Urinary bladder (tissue), 4 donors: ENCODE results near the gene COQ8B. TPM values are rescaled to one million over a fixed set of nuclear protein-coding genes. Genes with fewer than 3 reads are reported as not detected.
A peak's percentile ranks its signal among the peaks of the same experiment; 100 is the strongest.

Experiments
- DNase-seq: peaks from one replicate; pipeline ENCODE4 v3.0.0-alpha.2; 2015; ENCODE audit errors: extremely low spot score
- H3K27ac ChIP-seq: one replicate; pipeline ENCODE4 v1.5.1; 2013; ENCODE audit warnings: low read depth, mild to moderate bottlenecking, moderate library complexity
- H3K36me3 ChIP-seq: one replicate; pipeline ENCODE4 v1.6.1; 2013; ENCODE audit warnings: mild to moderate bottlenecking, moderate library complexity; ENCODE audit not compliant: insufficient read depth
- H3K4me1 ChIP-seq: one replicate; pipeline ENCODE4 v1.6.1; 2013; ENCODE audit warnings: mild to moderate bottlenecking, moderate library complexity; ENCODE audit not compliant: insufficient read depth
- H3K4me3 ChIP-seq: one replicate; pipeline ENCODE4 v1.5.1; 2013; ENCODE audit warnings: low read depth, low read length
- WGBS: extraction: QIAGEN DNeasy Blood & Tissue Kit; methylation state at CpG from one replicate; pipeline ENCODE4 v1.1.7; 2013; 5-methylcytosine and 5-hydroxymethylcytosine counted together
- polyA plus RNA-seq: library from polyadenylated mRNA; stranded (reverse); fragments of 200-250 nt; gene quantifications from one replicate; pipeline ENCODE4 v1.2.3, GENCODE V29; 2013
- total RNA-seq: library from RNA; depleted of rRNA; stranded (reverse); fragments of >200 nt; gene quantifications from one replicate; pipeline ENCODE4 v1.2.3, GENCODE V29; 2014
- donor health status: healthy with polysubstance abuse.
- donor health status: healthy.

COQ8B gene
- total and polyA plus RNA-seq, 2 donors, result 24.4 to 51.6 TPM

- DNase-seq, result no peak
- Histone ChIP-seq H3K4me3 (peak overlapping the region; percentile 80), H3K4me1 (peaks cover 1% of the 10 kb centered on the region)
Observed at GRCh38 chr19:40717880-40718773, 1.4 kb upstream of the COQ8B start.

GRCh38 chr19:40717325-40717879, 716 bp upstream of the COQ8B start:
- peak overlapping the region; percentile 80 for H3K4me3 ChIP-seq
- peak overlapping the region; percentile 94 for H3K27ac ChIP-seq
- H3K4me1 ChIP-seq, result peaks cover 1% of the 10 kb centered on the region
- DNase-seq, result no peak
- no peaks in the 10 kb centered on the region for H3K36me3 ChIP-seq
- 2% methylated on average over 20 of the region's 20 CpGs for WGBS

More at GRCh38 chr19:40717880-40718773, 1.4 kb upstream of the COQ8B start:
- Histone ChIP-seq H3K27ac (peak overlapping the region; percentile 94), H3K36me3 (no peaks in the 10 kb centered on the region)
- 27% methylated on average over 20 of the region's 20 CpGs for WGBS

GRCh38 chr19:40716031-40716481, 630 bp downstream of the COQ8B start:
- WGBS, result 2% methylated on average over 8 of the region's 8 CpGs

GRCh38 chr19:40714441-40715299, 2.0 kb downstream of the COQ8B start:
- WGBS, result 2% methylated on average over 31 of the region's 31 CpGs
- H3K36me3 ChIP-seq, result no peaks in the 10 kb centered on the region
- peak overlapping the region; percentile 94 for H3K27ac ChIP-seq
- DNase-seq, result peak; percentile 93
- H3K4me1 ChIP-seq, result no peaks in the 10 kb centered on the region
- H3K4me3 ChIP-seq, result peak overlapping the region; percentile 52

More at GRCh38 chr19:40716031-40716481, 630 bp downstream of the COQ8B start:
- H3K4me1 ChIP-seq, result no peaks in the 10 kb centered on the region
- peak; percentile 55 for DNase-seq
- H3K36me3 ChIP-seq, result no peaks in the 10 kb centered on the region
- H3K27ac ChIP-seq, result peak overlapping the region; percentile 94
- H3K4me3 ChIP-seq, result peak overlapping the region; percentile 80

GRCh38 chr19:40713939-40714338, 2.7 kb downstream of the COQ8B start:
- Histone ChIP-seq H3K4me1 (no peaks in the 10 kb centered on the region), H3K27ac (no peak overlapping the region), H3K4me3 (no peak overlapping the region), H3K36me3 (no peaks in the 10 kb centered on the region)
- 83% methylated on average over 11 of the region's 11 CpGs for WGBS
- no peak for DNase-seq

GRCh38 chr19:40709817-40710216, 6.9 kb downstream of the COQ8B start:
- no peak overlapping the region for H3K4me3 ChIP-seq
- WGBS, result 93% methylated on average over 5 of the region's 5 CpGs
- H3K4me1 ChIP-seq, result no peaks in the 10 kb centered on the region
- H3K36me3 ChIP-seq, result no peaks in the 10 kb centered on the region
- no peak overlapping the region for H3K27ac ChIP-seq
- no peak for DNase-seq

DNA sequence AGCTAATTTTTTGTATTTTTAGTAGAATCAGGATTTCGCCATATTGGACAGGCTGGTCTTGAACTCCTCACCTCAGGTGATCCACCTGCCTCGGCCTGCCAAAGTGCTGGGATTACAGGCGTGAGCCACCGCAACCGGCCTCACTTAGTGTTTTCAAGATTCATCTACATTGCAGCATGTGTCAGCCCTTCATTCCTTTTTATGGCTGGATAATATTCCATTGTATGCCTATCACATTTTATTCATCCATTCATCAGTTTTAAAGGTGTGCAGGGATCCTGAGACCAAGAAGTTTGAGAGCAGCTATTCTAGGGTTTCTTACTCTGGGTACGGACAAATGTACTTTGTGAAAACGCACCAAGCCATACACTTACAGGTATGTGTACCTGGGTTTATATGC, 9.1 kb downstream of the COQ8B start:
- Histone ChIP-seq H3K4me3 (no peak overlapping the region), H3K4me1 (no peaks in the 10 kb centered on the region), H3K36me3 (no peaks in the 10 kb centered on the region), H3K27ac (no peak overlapping the region)
- no peak for DNase-seq
- 95% methylated on average over 7 of the region's 7 CpGs for WGBS

DNA sequence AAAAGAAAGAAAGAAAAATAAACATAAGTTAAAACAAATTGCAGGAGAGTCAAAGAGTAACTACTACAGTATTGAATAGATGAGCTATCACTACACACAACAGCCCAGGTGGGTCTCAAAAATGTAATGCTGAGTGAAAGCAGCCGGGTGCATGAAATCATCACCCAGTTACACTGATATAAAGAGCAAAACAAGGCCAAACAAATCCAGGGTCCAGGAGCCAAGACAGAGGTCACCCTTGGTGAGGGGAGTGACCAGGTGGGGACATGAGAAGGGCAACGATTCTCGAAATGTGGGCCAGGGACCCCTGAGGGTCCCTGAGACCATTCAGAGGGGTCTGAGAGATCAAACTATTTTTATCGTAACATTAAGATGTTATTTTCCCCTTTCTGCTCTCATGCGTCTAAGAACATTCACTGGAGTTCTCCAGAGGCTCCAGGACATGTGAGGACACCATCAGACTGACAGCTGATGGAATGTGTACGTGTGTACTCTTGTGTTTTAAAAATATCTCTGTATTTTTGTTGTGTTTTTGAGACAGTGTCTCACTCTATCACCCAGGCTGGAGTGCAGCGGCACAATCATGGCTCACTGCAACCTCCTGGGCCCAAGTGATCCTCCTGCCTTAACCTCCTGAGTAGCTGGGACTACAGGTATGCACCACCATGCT, 10.6 kb downstream of the COQ8B start:
- H3K36me3 ChIP-seq, result no peaks in the 10 kb centered on the region
- H3K27ac ChIP-seq, result no peak overlapping the region
- DNase-seq, result no peak
- no peaks in the 10 kb centered on the region for H3K4me1 ChIP-seq
- 89% methylated on average over 7 of the region's 7 CpGs for WGBS
- no peak overlapping the region for H3K4me3 ChIP-seq

- Histone ChIP-seq H3K36me3 (no peaks in the 10 kb centered on the region), H3K27ac (no peak overlapping the region), H3K4me3 (no peak overlapping the region), H3K4me1 (no peaks in the 10 kb centered on the region)
- WGBS, result 89% methylated on average over 9 of the region's 9 CpGs
- no peak for DNase-seq
Observed at GRCh38 chr19:40705362-40705651, 11.4 kb downstream of the COQ8B start.

DNA sequence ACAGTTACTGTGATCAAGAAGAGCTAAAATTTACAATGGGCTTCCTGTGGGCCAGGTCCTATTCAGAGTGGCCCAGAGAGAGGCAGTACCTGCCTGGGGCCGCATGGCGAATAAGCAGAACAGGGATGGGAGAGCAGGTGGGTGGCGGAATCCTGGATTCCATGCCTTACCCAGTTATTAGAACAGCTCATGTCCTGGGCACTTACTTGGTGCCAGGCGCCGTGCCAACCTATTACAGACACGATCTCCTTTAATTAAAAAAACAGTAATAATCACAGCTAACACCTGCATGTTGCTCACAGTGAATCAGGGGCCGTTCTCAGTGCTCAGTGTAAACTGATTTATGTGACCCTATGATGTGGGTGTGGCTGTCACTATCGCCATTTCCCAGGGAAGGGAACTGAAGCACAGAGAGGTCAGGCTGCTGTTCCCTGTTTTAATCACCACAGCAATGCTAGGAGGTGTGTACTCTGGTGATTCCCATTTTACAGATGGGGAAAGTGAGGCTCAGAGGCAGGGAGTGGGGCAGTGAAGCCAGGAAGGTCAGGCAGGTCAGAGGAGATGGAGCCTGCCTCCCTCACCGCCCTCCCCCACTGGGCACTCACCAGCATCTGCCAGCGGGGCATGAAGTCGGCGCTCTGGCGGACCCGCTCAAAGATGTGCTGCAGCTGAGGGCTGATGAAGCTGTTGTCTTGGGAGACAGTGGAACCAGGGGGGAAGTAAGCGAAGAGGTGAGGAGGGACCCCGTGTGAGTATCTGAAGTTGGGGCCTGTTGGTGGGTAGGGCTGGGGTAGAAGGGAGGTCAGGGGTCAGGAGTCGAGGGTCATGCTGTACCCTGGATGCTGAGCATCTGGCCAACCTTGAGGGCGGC, 12.0 kb downstream of the COQ8B start:
- DNase-seq, result no peak
- no peak overlapping the region for H3K4me3 ChIP-seq
- 90% methylated on average over 18 of the region's 18 CpGs for whole genome bisulfite sequencing
- no peaks in the 10 kb centered on the region for H3K4me1 ChIP-seq
- H3K27ac ChIP-seq, result no peak overlapping the region
- no peaks in the 10 kb centered on the region for H3K36me3 ChIP-seq

DNA sequence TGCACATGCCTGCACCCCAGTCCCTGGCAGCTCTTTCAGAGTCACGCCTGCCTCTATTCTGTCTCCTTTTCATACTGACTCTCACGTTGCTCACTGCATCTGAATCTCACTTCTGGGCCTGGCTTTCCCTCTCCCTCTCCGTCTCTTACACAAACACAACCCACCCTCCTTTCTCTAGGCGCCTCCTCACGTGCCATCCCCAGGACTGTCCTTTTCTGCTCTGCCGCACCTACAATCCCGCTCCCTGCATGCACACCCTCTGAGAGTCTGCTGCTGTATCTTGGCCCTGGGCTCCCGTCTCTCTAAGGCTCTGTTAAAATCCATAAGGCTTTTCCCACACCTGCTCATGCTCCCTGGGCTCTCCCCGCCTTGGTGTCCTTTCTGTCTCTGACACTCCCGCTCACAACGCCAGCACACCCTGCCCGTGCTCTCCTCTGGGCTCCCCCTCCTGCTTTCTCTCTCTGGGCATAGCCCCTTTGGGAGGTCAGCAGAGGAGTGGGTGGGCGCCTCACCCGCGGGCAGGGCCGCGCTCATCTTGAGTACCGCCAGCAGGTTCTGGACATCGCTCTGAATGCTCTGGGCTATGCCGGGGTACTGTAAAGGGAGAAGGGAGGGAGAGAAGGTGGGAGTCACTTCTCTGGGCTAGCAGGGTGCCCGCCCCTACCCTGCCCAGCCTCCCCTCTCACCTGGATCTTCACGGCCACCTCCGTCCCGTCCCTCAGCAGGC, 13.5 kb downstream of the COQ8B start:
- Histone ChIP-seq H3K36me3 (no peaks in the 10 kb centered on the region), H3K27ac (no peak overlapping the region), H3K4me1 (no peaks in the 10 kb centered on the region), H3K4me3 (no peak overlapping the region)
- WGBS, result 91% methylated on average over 24 of the region's 24 CpGs
- DNase-seq, result no peak

DNA sequence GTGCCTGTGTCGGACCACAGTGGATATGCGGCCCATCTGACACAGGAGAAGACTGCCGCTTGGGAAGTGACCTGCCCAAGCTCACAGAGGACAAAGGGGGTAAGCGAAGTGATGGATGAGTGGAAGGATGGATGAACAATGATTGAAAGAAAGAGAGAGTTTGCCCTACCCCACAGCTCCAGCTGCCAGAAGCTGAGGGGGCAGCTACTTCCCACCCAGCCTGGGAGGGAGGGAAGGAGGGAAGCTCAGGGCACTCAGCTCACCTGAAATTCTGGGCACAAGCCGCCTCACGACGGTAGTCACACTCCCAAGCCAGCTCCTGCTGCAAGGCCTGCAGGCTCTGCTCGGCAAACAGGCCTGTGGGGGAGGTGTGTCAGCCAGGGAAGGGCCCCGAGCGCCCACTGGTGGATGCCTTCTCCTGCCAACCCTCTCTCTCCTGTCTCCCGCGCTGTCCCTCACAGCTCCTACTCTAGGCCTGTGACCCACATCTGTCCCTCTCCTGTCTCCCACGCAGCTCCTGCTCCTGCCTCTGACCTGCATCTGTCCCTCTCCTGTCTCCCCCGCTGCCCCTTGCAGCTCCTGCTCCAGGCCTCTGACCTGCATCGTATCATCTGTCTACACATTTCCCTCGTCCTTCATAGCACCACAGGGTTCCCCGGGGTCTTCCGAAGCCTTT, 14.2 kb downstream of the COQ8B start:
- DNase-seq, result no peak
- Histone ChIP-seq H3K36me3 (no peaks in the 10 kb centered on the region), H3K27ac (no peak overlapping the region), H3K4me3 (no peak overlapping the region), H3K4me1 (no peaks in the 10 kb centered on the region)
- WGBS, result 68% methylated on average over 18 of the region's 18 CpGs
